Inferior parietal cortex (tissue), 1 donor: ENCODE data around the gene CEP295NL.
"Not testable (repeated sequence)": the region's sequence is repeated elsewhere in the genome, so short reads cannot be mapped to it uniquely, and the experiment has no call there.

Experiments used
- DNase-seq: peaks from one replicate; pipeline ENCODE4 v3.0.0-alpha.2; 2016; ENCODE audit errors: extremely low spot score

CEP295NL gene

GRCh38 chr17:78905541-78905940 is 2.5 kb upstream of the CEP295NL start:
- no peak for DNase-seq

GRCh38 chr17:78905116-78905515 is 2.1 kb upstream of the CEP295NL start:
- DNase-seq: no peak

GRCh38 chr17:78904371-78904770 is 1.4 kb upstream of the CEP295NL start:
- no peak for DNase-seq

GRCh38 chr17:78902231-78902630 is 770 bp downstream of the CEP295NL start:
- DNase-seq: not testable (repeated sequence)

- DNase-seq: no peak
Observed at GRCh38 chr17:78901806-78902205, 1.2 kb downstream of the CEP295NL start.

GRCh38 chr17:78900816-78901215 is 2.2 kb downstream of the CEP295NL start:
- no peak for DNase-seq

GRCh38 chr17:78899361-78900260 is 3.4 kb downstream of the CEP295NL start:
- peak; percentile 49 for DNase-seq

GRCh38 chr17:78898947-78899346 is 4.1 kb downstream of the CEP295NL start:
- DNase-seq: no peak

GRCh38 chr17:78898075-78898836 is 4.7 kb downstream of the CEP295NL start:
- no peak for DNase-seq

GRCh38 chr17:78897664-78898047 is 5.3 kb downstream of the CEP295NL start:
- DNase-seq: no peak

- DNase-seq: no peak
Observed at GRCh38 chr17:78896834-78897663, 6.0 kb downstream of the CEP295NL start.

- DNase-seq: peak; percentile 66
Observed at GRCh38 chr17:78896091-78896833, 6.7 kb downstream of the CEP295NL start.

- peak; percentile 42 for DNase-seq
Observed at GRCh38 chr17:78895322-78895721, 7.7 kb downstream of the CEP295NL start.

GRCh38 chr17:78893684-78894083 is 9.3 kb downstream of the CEP295NL start:
- peak; percentile 45 for DNase-seq

- no peak for DNase-seq
Observed at GRCh38 chr17:78892936-78893379, 10.0 kb downstream of the CEP295NL start.

GRCh38 chr17:78892520-78892919 is 10.5 kb downstream of the CEP295NL start:
- peak; percentile 68 for DNase-seq

GRCh38 chr17:78892062-78892456 is 10.9 kb downstream of the CEP295NL start:
- peak; percentile 15 for DNase-seq

GRCh38 chr17:78891406-78892061 is 11.5 kb downstream of the CEP295NL start:
- no peak for DNase-seq

GRCh38 chr17:78890498-78890897 is 12.5 kb downstream of the CEP295NL start:
- peak; percentile 20 for DNase-seq

- not testable (repeated sequence) for DNase-seq
Observed at GRCh38 chr17:78890096-78890495, 12.9 kb downstream of the CEP295NL start.

GRCh38 chr17:78889531-78889930 is 13.5 kb downstream of the CEP295NL start:
- no peak for DNase-seq
